Loucy (cell line): ENCODE measurements around the gene LYL1.

Source experiments
- EZH2phosphoT487 ChIP-seq: fragments of 200-600 bp; IDR thresholded peaks from 2 replicates; pipeline ENCODE4 v1.6.1; 2018; ENCODE audit warnings: antibody characterized with exemption, mild to moderate bottlenecking, moderate library complexity, borderline replicate concordance
- TF ChIP-seq, protein P1 (sequence below): fragments of 200-600 bp; sonication (generic); conservative IDR thresholded peaks from 2 replicates; pipeline ENCODE4 v1.5.1; 2014; ENCODE audit warnings: mild to moderate bottlenecking, antibody characterized with exemption, low read length

DNA sequence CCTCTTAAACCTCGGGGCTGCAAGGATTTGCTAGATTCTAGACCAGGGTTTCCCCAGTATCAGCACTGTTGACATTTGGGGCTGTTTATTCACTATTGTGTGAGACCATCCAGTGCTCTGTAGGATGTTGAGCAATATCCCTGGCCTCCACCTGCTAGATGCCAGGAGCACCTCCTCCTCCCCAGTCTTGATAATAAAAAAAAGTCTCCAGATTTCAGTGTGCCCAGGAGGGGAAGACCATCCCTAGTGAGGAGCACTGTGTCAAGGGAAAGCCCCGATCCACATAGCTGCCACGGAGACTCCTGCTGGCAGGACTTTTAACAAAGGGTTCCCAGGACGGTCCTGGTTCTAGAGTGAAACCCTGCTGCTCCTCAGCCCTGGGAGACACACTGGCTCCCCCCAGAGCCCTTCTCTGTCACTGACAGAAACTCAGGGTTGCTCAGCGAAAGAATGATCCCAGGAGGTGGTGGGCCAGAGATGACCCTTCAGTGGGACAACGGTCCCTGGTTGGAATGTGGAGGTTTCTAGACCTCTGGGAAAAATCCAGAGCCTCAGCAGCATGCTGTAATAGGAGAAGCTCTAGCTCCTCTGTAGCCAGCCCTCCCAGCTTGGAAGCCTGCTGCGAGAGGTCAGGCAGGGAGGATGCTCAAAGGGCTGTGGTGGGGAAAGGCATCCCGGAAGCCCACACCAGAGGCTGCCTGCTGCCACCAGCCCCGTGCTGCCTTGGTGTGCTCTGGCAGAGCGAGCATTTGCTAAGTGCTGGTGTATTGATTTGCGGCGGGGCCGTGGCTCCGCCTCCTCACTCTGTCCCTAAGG is 20.3 kb downstream of the LYL1 start:
- TF ChIP-seq, protein P1, sequence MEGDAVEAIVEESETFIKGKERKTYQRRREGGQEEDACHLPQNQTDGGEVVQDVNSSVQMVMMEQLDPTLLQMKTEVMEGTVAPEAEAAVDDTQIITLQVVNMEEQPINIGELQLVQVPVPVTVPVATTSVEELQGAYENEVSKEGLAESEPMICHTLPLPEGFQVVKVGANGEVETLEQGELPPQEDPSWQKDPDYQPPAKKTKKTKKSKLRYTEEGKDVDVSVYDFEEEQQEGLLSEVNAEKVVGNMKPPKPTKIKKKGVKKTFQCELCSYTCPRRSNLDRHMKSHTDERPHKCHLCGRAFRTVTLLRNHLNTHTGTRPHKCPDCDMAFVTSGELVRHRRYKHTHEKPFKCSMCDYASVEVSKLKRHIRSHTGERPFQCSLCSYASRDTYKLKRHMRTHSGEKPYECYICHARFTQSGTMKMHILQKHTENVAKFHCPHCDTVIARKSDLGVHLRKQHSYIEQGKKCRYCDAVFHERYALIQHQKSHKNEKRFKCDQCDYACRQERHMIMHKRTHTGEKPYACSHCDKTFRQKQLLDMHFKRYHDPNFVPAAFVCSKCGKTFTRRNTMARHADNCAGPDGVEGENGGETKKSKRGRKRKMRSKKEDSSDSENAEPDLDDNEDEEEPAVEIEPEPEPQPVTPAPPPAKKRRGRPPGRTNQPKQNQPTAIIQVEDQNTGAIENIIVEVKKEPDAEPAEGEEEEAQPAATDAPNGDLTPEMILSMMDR = peak; percentile 32
- no peak for TF ChIP-seq EZH2phosphoT487
